ENCODE results near the gene ZNF101. TPM values are rescaled to one million over a fixed set of nuclear protein-coding genes. Genes with fewer than 3 reads are reported as not detected.

Gene ZNF101
- total RNA-seq (2012; rRNA removed) = 7.3 and 8.3 TPM in 2 replicates
- polyA plus RNA-seq (2012; rRNA removed) = 2.2 and 2.8 TPM in 2 replicates
- polyA plus RNA-seq (2012; cell fraction: cytosol; rRNA removed) = 0.52 and 0.77 TPM in 2 replicates
- 1.1 and 3.7 TPM in 2 replicates for polyA plus RNA-seq (2012; cell fraction: nucleus; rRNA removed; ENCODE audit: low replicate concordance)
- Bru-seq, nascent RNA = percentile 58 among the genes with signal in this experiment
- percentile 68 among the genes with signal in this experiment for BruChase-seq, experiment 1, labeled RNA remaining after a 6-hour chase
- BruChase-seq, experiment 2, labeled RNA remaining after a 2-hour chase = percentile 58 among the genes with signal in this experiment
- long read RNA-seq, partial matches to known transcripts = 0 of 1 reads
- long read RNA-seq, other reads (novel, unspliced or antisense) = 1 of 1 reads

GRCh38 chr19:19668230-19669012, at the start of gene ZNF101:
Gene ZNF101, plus strand, starts transcription at chr19:19668839. Its CDS starts 125 bp downstream, at chr19:19668964.
- H2AK5ac ChIP-seq (ENCODE audit: low read depth, low read length) = no peak within 1 kb of the TSS
- peaks cover 12% of the 10 kb centered on the region in 2 experiments; a peak in 2 of 4 replicates for H3K79me1 ChIP-seq (ENCODE audit: low read depth in 1 of 2, low read length in 2 of 2)
- H2BK5ac ChIP-seq (ENCODE audit: low read depth, low read length, poor library complexity, severe bottlenecking) = peak within 1 kb of the TSS; percentile 0
- no TSS peak for BruUV-seq (replicated peaks)
- dilution Hi-C loops (cut with HindIII; ENCODE audit: low sequenced_read_pairs, unreplicated experiment) = no loop called here
- no peak within 1 kb of the TSS for H2BK120ac ChIP-seq (ENCODE audit: low read depth, low read length)
- H4K8ac ChIP-seq (ENCODE audit: low read depth in 2 of 2, low read length in 2 of 2) = peak within 1 kb of the TSS; percentile 64 to 91
- 3% methylated on average over 28 of the region's 36 CpGs; no CpG with 5 or more reads in 1 of the 2 experiments for WGBS, 2 experiments (ENCODE audit: extremely low coverage in 2 of 2, insufficient read length in 1 of 2)
- peak within 1 kb of the TSS; percentile 97 for H2AFZ ChIP-seq (replicated peaks; ENCODE audit: low read length, poor library complexity)
- DNase-seq = peak; percentile 85
- peak within 1 kb of the TSS; percentile 73 for H4K5ac ChIP-seq (ENCODE audit: low read depth, low read length)
- no peaks in the 10 kb centered on the region for H4K20me1 ChIP-seq (ENCODE audit: insufficient read depth, low read length)
- peaks cover 4% of the 10 kb centered on the region; the same call in 1 of the 2 replicates for H3K4me1 ChIP-seq (ENCODE audit: control insufficient read depth, insufficient read depth, low read length)
- in situ Hi-C loops (cut with MboI; ENCODE audit: low sequenced_read_pairs) = no loop called here
- H3K56ac ChIP-seq (ENCODE audit: extremely low read depth, insufficient read depth, low read length) = no peak within 1 kb of the TSS
- no peak within 1 kb of the TSS for H3K18ac ChIP-seq (ENCODE audit: low read depth, low read length)
- H2AK9ac ChIP-seq (replicated peaks; ENCODE audit: low read depth, low read length, poor library complexity) = peak within 1 kb of the TSS; percentile 91
- H2BK15ac ChIP-seq (ENCODE audit: low read depth, low read length) = no peak within 1 kb of the TSS
- peak within 1 kb of the TSS; percentile 63 for H3K4me3 ChIP-seq (ENCODE audit: insufficient read depth, low read depth, low read length)
- H3K9me3 ChIP-seq (ENCODE audit: control insufficient read depth, insufficient read depth, low read length) = no peaks in the 10 kb centered on the region
- H3K9me1 ChIP-seq (ENCODE audit: insufficient read depth, low read length) = peaks cover 4% of the 10 kb centered on the region; the same call in 1 of the 2 replicates
- peak within 1 kb of the TSS; percentile 97 for H3K4me2 ChIP-seq (ENCODE audit: low read depth, low read length)
- H3K4ac ChIP-seq (ENCODE audit: low read depth, low read length) = peak within 1 kb of the TSS; percentile 42
- peak within 1 kb of the TSS; percentile 51 for H3K23ac ChIP-seq (ENCODE audit: low read depth, low read length)
- H4K91ac ChIP-seq (ENCODE audit: insufficient read depth, low read depth, low read length) = peak within 1 kb of the TSS; percentile 10; the same call in 1 of the 2 replicates
- POLR2A ChIA-PET (ENCODE audit: unreplicated experiment) = no interaction called here
- no peaks in the 10 kb centered on the region for H3K36me3 ChIP-seq (ENCODE audit: control insufficient read depth, insufficient read depth, low read length)
- peak within 1 kb of the TSS; percentile 34 for H3K27ac ChIP-seq (ENCODE audit: insufficient read depth, low read length)
- H3K9ac ChIP-seq (ENCODE audit: low read depth, low read length) = peak within 1 kb of the TSS; percentile 34
- H3K14ac ChIP-seq (replicated peaks; ENCODE audit: low read depth, low read length) = no peak within 1 kb of the TSS; the same call in 1 of the 2 replicates
- intact Hi-C loops (cut with micrococcal nuclease) = loop anchor here (2.0 kb wide), 1 partner anchor 290 kb away; no protein-coding TSS in a partner anchor
- H3K27me3 ChIP-seq (ENCODE audit: control insufficient read depth, insufficient read depth, low read length) = no peaks in the 10 kb centered on the region
- peak; percentile 81 for ATAC-seq (ENCODE audit: low read depth)
- CTCF ChIA-PET = no interaction called here
- H2BK20ac ChIP-seq (ENCODE audit: low read depth, low read length) = no peak within 1 kb of the TSS
- TF ChIP-seq NFE2L2 (IDR thresholded peaks at IDR 0.05; ENCODE audit: low read depth, low read length) (no peak), RCOR1 (IDR thresholded peaks at IDR 0.05; ENCODE audit: insufficient replicate concordance, low read length) (no peak), BHLHE40 (IDR thresholded peaks at IDR 0.05; ENCODE audit: low read depth, low read length) (no peak), FOS (IDR thresholded peaks at IDR 0.05; ENCODE audit: low read depth, low read length) (peak; percentile 42; the same call in 1 of the 2 replicates), USF2 (IDR thresholded peaks at IDR 0.05; ENCODE audit: low read depth, low read length) (no peak), CTCF (conservative IDR thresholded peaks at IDR 0.05; ENCODE audit: low read depth, low read length) (no peak), SMC3 (IDR thresholded peaks at IDR 0.05; ENCODE audit: low read depth, low read length) (no peak), CEBPB (IDR thresholded peaks at IDR 0.05; ENCODE audit: low read depth, low read length) (no peak), ELK1 (IDR thresholded peaks at IDR 0.05; ENCODE audit: borderline replicate concordance, low read depth, low read length) (no peak), CHD1 (IDR thresholded peaks at IDR 0.05; ENCODE audit: low read depth, low read length) (no peak), RFX5 (IDR thresholded peaks at IDR 0.05; ENCODE audit: low read depth, low read length) (no peak), MAFK (IDR thresholded peaks at IDR 0.05; ENCODE audit: low read depth, low read length) (no peak)
